K562 (cell line): ENCODE results near the gene LBH. TPM values are rescaled to one million over a fixed set of nuclear protein-coding genes. Genes with fewer than 3 reads are reported as not detected.

ENCODE experiments used
- ARNT ChIP-seq, 2 experiments: fragments of 450-650 bp; IDR thresholded peaks; 2 replicates each; pipeline ENCODE4 v1.6.1; 2016; ENCODE audit warnings: mild to moderate bottlenecking in 1 of 2
- ATF7 ChIP-seq: fragments of 450-650 bp; IDR thresholded peaks from 2 replicates; pipeline ENCODE4 v1.7.1; 2014; ENCODE audit warnings: mild to moderate bottlenecking, moderate library complexity
- BRF2 ChIP-seq: IDR thresholded peaks from 3 replicates; pipeline ENCODE4 v1.6.1; 2011; ENCODE audit warnings: borderline replicate concordance, mild to moderate bottlenecking; ENCODE audit not compliant: insufficient read length, insufficient read depth
- CHD2 ChIP-seq: IDR thresholded peaks from 2 replicates; pipeline ENCODE4 v1.6.1; 2011; ENCODE audit warnings: low read depth, low read length
- HEY1 ChIP-seq: fragments of 250-450 bp; sonication (Bioruptor Pico); IDR thresholded peaks from 2 replicates; pipeline ENCODE4 v1.5.0; 2020; ENCODE audit warnings: mild to moderate bottlenecking, moderate library complexity, borderline replicate concordance
- HMG20B ChIP-seq: fragments of 250-450 bp; sonication (Bioruptor Pico); IDR thresholded peaks from 2 replicates; pipeline ENCODE4 v1.5.0; 2021; ENCODE audit warnings: mild to moderate bottlenecking
- IRF9 ChIP-seq: fragments of 450-650 bp; IDR thresholded peaks from 2 replicates; pipeline ENCODE4 v1.6.1; 2016; ENCODE audit warnings: missing biosample characterization, missing genetic modification characterization
- KAT8 ChIP-seq: fragments of 450-650 bp; IDR thresholded peaks from 2 replicates; pipeline ENCODE4 v1.6.1; 2016; ENCODE audit warnings: low read depth, mild to moderate bottlenecking
- KDM1A ChIP-seq, 2 experiments: fragments of 450-650 bp; IDR thresholded peaks; 2 replicates each; pipeline ENCODE4 v1.6.1; 2016; ENCODE audit warnings: mild to moderate bottlenecking in 2 of 2
- KLF10 ChIP-seq: fragments of 250-450 bp; sonication (Bioruptor Pico); IDR thresholded peaks from 2 replicates; pipeline ENCODE4 v1.6.1; 2021; ENCODE audit warnings: matching md5 sums
- MAFF ChIP-seq: IDR thresholded peaks from 2 replicates; pipeline ENCODE4 v1.6.1; 2012; ENCODE audit warnings: low read length, improper control_type of control experiment
- MYC ChIP-seq, 2 experiments: fragments of 250-450 bp in 1 of 2; sonication (Bioruptor Pico) in 1 of 2; IDR thresholded peaks; 2 replicates each; pipeline versions ENCODE4 v1.5.1 to v1.6.1; 2012 to 2021; ENCODE audit warnings: low read depth in 2 of 2, borderline replicate concordance in 1 of 2, improper control_type of control experiment in 1 of 2, low read length in 1 of 2, mild to moderate bottlenecking in 1 of 2, moderate library complexity in 1 of 2
- NFXL1 ChIP-seq: fragments of 450-650 bp; formaldehyde crosslinking; IDR thresholded peaks from 2 replicates; pipeline ENCODE4 v1.4.0; 2021; ENCODE audit warnings: mild to moderate bottlenecking
- RAD21 ChIP-seq, 2 experiments: fragments of 250-450 bp in 1 of 2; fragments of 450-650 bp in 1 of 2; sonication (Bioruptor Pico) in 1 of 2; formaldehyde crosslinking in 1 of 2; IDR thresholded peaks in 1 of 2; conservative IDR thresholded peaks in 1 of 2; 2 replicates each; pipeline versions ENCODE4 v1.4.0 to v1.8.0; 2020 to 2022; ENCODE audit warnings: mild to moderate bottlenecking in 2 of 2, moderate library complexity in 1 of 2
- RB1 ChIP-seq: fragments of 450-650 bp; IDR thresholded peaks from 2 replicates; pipeline ENCODE4 v1.6.1; 2017; ENCODE audit warnings: low read depth, mild to moderate bottlenecking
- SIX5 ChIP-seq, 2 experiments: IDR thresholded peaks; 2 replicates each; pipeline ENCODE4 v1.6.1; 2011; ENCODE audit warnings: low read length in 2 of 2, borderline replicate concordance in 1 of 2, low read depth in 1 of 2, mild to moderate bottlenecking in 1 of 2, moderate library complexity in 1 of 2; ENCODE audit not compliant: insufficient read depth in 1 of 2
- SNRNP70 ChIP-seq: fragments of 200-400 bp; formaldehyde crosslinking; optimal IDR thresholded peaks from 2 replicates; pipeline ENCODE3; 2017; ENCODE audit warnings: low read depth, low read length
- TARDBP ChIP-seq: fragments of 450-650 bp; IDR thresholded peaks from 2 replicates; pipeline ENCODE4 v1.6.1; 2016
- TFE3 ChIP-seq: fragments of 450-650 bp; formaldehyde crosslinking; IDR thresholded peaks from 2 replicates; pipeline ENCODE4 v1.4.0; 2020; ENCODE audit warnings: mild to moderate bottlenecking, mixed read lengths
- TOE1 ChIP-seq, 2 experiments: fragments of 450-650 bp in 1 of 2; sonication (generic) in 1 of 2; formaldehyde crosslinking in 1 of 2; IDR thresholded peaks; 2 replicates each; pipeline versions ENCODE4 v1.7.1 to v1.8.0; 2016 to 2022; ENCODE audit warnings: borderline replicate concordance in 2 of 2, mild to moderate bottlenecking in 2 of 2, antibody characterized with exemption in 1 of 2, inconsistent platforms in 1 of 2, low read depth in 1 of 2, missing genetic modification reagents in 1 of 2, moderate library complexity in 1 of 2
- ZC3H11A ChIP-seq: IDR thresholded peaks from 2 replicates; pipeline ENCODE4 v1.6.1; 2012; ENCODE audit warnings: low read depth, low read length, improper control_type of control experiment
- ZNF143 ChIP-seq: sonication (generic); formaldehyde crosslinking; IDR thresholded peaks from 2 replicates; pipeline ENCODE4 v1.9.0; 2022; ENCODE audit warnings: mild to moderate bottlenecking, missing genetic modification reagents
- ZNF24 ChIP-seq: fragments of 450-650 bp; IDR thresholded peaks from 2 replicates; pipeline ENCODE4 v1.6.1; 2016
- ZNF445 ChIP-seq: fragments of 250-450 bp; sonication (Bioruptor Pico); IDR thresholded peaks from 2 replicates; pipeline ENCODE4 v1.4.0; 2020; ENCODE audit warnings: low read depth, mild to moderate bottlenecking, moderate library complexity
- ZNF586 ChIP-seq: fragments of 450-650 bp; formaldehyde crosslinking; conservative IDR thresholded peaks from 2 replicates; pipeline ENCODE4 v1.4.0; 2020; ENCODE audit warnings: mild to moderate bottlenecking, moderate library complexity
- polyA plus RNA-seq, 8 experiments: library from polyadenylated mRNA; depleted of rRNA in 4 of 8; stranded (reverse) in 5 of 8; unstranded in 3 of 8; fragments of >200 nt; fragmentation: Nextera tagmentation in 2 of 8; fragmentation: Illumina TruSeq in 1 of 8; extraction: Ambion mirVana in 2 of 8; extraction: Trizol in 1 of 8; gene quantifications; 2 replicates each; pipeline versions ENCODE4 v1.2.1 to v1.2.3, GENCODE V29; 2011 to 2014; ENCODE audit warnings: inconsistent platforms in 1 of 8, missing spikeins in 1 of 8
- total RNA-seq, 7 experiments: library from RNA; depleted of rRNA in 6 of 7; stranded (reverse); fragments of >200 nt in 6 of 7; fragmentation: Illumina TruSeq in 2 of 7; extraction: Trizol in 2 of 7; gene quantifications; 2 replicates each; pipeline versions ENCODE4 v1.2.1 to v1.2.3, GENCODE V29; 2011 to 2021; ENCODE audit warnings: low replicate concordance in 1 of 7

The LBH gene
- total and polyA plus RNA-seq, 9 of the 15 experiments (the other 6 are each of a cell fraction or from before 2014, with no cell fraction given) = 3.1 to 13.4 (median 7.4) TPM

GRCh38 chr2:30252723-30253701 lies 21.7 kb downstream of the LBH start (continued):
- peak; percentile 10; the same call in 1 of the 2 replicates for TF ChIP-seq IRF9 (tag)
- TF ChIP-seq SNRNP70 = no peak
- no peak for TF ChIP-seq HMG20B (CRISPR knock-in tag)
- peak; percentile 63 for TF ChIP-seq TFE3 (CRISPR knock-in tag)
- peak; percentile 74 for TF ChIP-seq RB1
- no peak for TF ChIP-seq KLF10
- no peak for TF ChIP-seq KAT8
- no peak; the same call in 1 of the 2 replicates for TF ChIP-seq TARDBP
- peak; percentile 93 to 95 for TF ChIP-seq KDM1A (IDR thresholded peaks at IDR 0.05)
- peak; percentile 26 to 42 for TF ChIP-seq RAD21 (CRISPR knock-in tag; conservative IDR thresholded peaks at IDR 0.05 in 1 of 2, IDR thresholded peaks at IDR 0.05 in 1 of 2)
- no peak for TF ChIP-seq SIX5 (IDR thresholded peaks at IDR 0.05; ENCODE audit: borderline replicate concordance in 1 of 2, insufficient read depth in 1 of 2, low read depth in 1 of 2, low read length in 2 of 2)
- TF ChIP-seq CHD2 = no peak
- TF ChIP-seq BRF2 = no peak
- peak; percentile 94 for TF ChIP-seq ATF7
- peak; percentile 81 for TF ChIP-seq TOE1 (IDR thresholded peaks at IDR 0.05; ENCODE audit: borderline replicate concordance)
- no peak for TF ChIP-seq TOE1 (CRISPR knock-in tag; IDR thresholded peaks at IDR 0.05; ENCODE audit: borderline replicate concordance, low read depth)
- TF ChIP-seq MYC (IDR thresholded peaks at IDR 0.05; ENCODE audit: low read depth, low read length) = peak; percentile 87
- TF ChIP-seq MYC (CRISPR knock-in tag; IDR thresholded peaks at IDR 0.05; ENCODE audit: borderline replicate concordance, low read depth) = no peak
- TF ChIP-seq ZC3H11A = no peak
- peak; percentile 92 to 93 for TF ChIP-seq ARNT (IDR thresholded peaks at IDR 0.05)
- no peak for TF ChIP-seq ZNF445 (CRISPR knock-in tag)
- no peak for TF ChIP-seq ZNF143 (CRISPR knock-in tag)
- no peak for TF ChIP-seq NFXL1 (CRISPR knock-in tag)
- TF ChIP-seq ZNF586 = no peak
- peak; percentile 68 for TF ChIP-seq ZNF24
- peak; percentile 63; the same call in 1 of the 2 replicates for TF ChIP-seq HEY1 (CRISPR knock-in tag)
- TF ChIP-seq MAFF = peak; percentile 92
